Muscle layer of duodenum (tissue), 2 donors: ENCODE results near the gene TLE4.
A peak's percentile ranks its signal among the peaks of the same experiment; 100 is the strongest.

Experiments
- H3K27ac ChIP-seq: one replicate; pipeline ENCODE4 v1.7.0; 2013; ENCODE audit warnings: mild to moderate bottlenecking, low read length
- H3K27me3 ChIP-seq: one replicate; pipeline ENCODE4 v1.7.0; 2013; ENCODE audit warnings: low read depth, mild to moderate bottlenecking, control low read depth, low read length
- H3K36me3 ChIP-seq, 2 donors: one replicate each; pipeline ENCODE4 v1.7.0; 2013; ENCODE audit warnings: low read length in 2 of 2, control low read depth in 1 of 2, mild to moderate bottlenecking in 1 of 2; ENCODE audit not compliant: insufficient read depth in 2 of 2, control insufficient read depth in 1 of 2
- H3K4me1 ChIP-seq, 2 donors: one replicate each; pipeline ENCODE4 v1.7.0; 2013; ENCODE audit warnings: low read length in 2 of 2, mild to moderate bottlenecking in 2 of 2, control low read depth in 1 of 2, moderate library complexity in 1 of 2; ENCODE audit not compliant: insufficient read depth in 2 of 2, control insufficient read depth in 1 of 2
- H3K4me3 ChIP-seq, 2 donors: one replicate each; pipeline ENCODE4 v1.7.0; 2013; ENCODE audit warnings: low read length in 2 of 2, low read depth in 1 of 2, mild to moderate bottlenecking in 1 of 2
- H3K9me3 ChIP-seq, 2 donors: one replicate each; pipeline ENCODE4 v1.7.0; 2013; ENCODE audit warnings: low read length in 2 of 2, control low read depth in 1 of 2, mild to moderate bottlenecking in 1 of 2; ENCODE audit not compliant: control insufficient read depth in 1 of 2
- donor health status: healthy.

Gene TLE4

GRCh38 chr9:79573412-79573923 lies 1.7 kb downstream of the TLE4 start:
- Histone ChIP-seq H3K27ac (peak overlapping the region; percentile 85), H3K4me3 (peak overlapping the region; percentile 84 to 90), H3K36me3 (peaks cover 0 to 4% of the 10 kb centered on the region in 2 donors), H3K4me1 (peaks cover 0 to 13% of the 10 kb centered on the region in 2 donors), H3K9me3 (no peaks in the 10 kb centered on the region), H3K27me3 (no peaks in the 10 kb centered on the region)

GRCh38 chr9:79574136-79574535 lies 2.4 kb downstream of the TLE4 start:
- H3K27me3 ChIP-seq, result no peaks in the 10 kb centered on the region
- H3K4me3 ChIP-seq, result peak overlapping the region; percentile 84 to 90
- peaks cover 0 to 4% of the 10 kb centered on the region in 2 donors for H3K36me3 ChIP-seq
- no peaks in the 10 kb centered on the region for H3K9me3 ChIP-seq
- H3K4me1 ChIP-seq, result peaks cover 0 to 13% of the 10 kb centered on the region in 2 donors
- H3K27ac ChIP-seq, result peak overlapping the region; percentile 85

GRCh38 chr9:79574781-79575180 lies 3.0 kb downstream of the TLE4 start:
- peaks cover 0 to 13% of the 10 kb centered on the region in 2 donors for H3K4me1 ChIP-seq
- H3K27ac ChIP-seq, result peak overlapping the region; percentile 37
- peaks cover 0 to 4% of the 10 kb centered on the region in 2 donors for H3K36me3 ChIP-seq
- H3K4me3 ChIP-seq, result peak overlapping the region; percentile 84 to 90
- H3K27me3 ChIP-seq, result no peaks in the 10 kb centered on the region
- H3K9me3 ChIP-seq, result no peaks in the 10 kb centered on the region

GRCh38 chr9:79575547-79575946 lies 3.8 kb downstream of the TLE4 start:
- no peaks in the 10 kb centered on the region for H3K9me3 ChIP-seq
- H3K27me3 ChIP-seq, result no peaks in the 10 kb centered on the region
- peaks cover 0 to 4% of the 10 kb centered on the region in 2 donors for H3K36me3 ChIP-seq
- peaks cover 0 to 20% of the 10 kb centered on the region in 2 donors for H3K4me1 ChIP-seq
- H3K27ac ChIP-seq, result no peak overlapping the region
- peak overlapping the region in 1 of 2 donors; percentile 47 for H3K4me3 ChIP-seq

GRCh38 chr9:79577969-79578723 lies 6.4 kb downstream of the TLE4 start:
- Histone ChIP-seq H3K36me3 (no peaks in the 10 kb centered on the region), H3K27ac (no peak overlapping the region), H3K27me3 (no peaks in the 10 kb centered on the region), H3K9me3 (no peaks in the 10 kb centered on the region), H3K4me1 (peaks cover 11 to 37% of the 10 kb centered on the region in 2 donors), H3K4me3 (no peak overlapping the region)

- H3K4me3 ChIP-seq, result no peak overlapping the region
- no peaks in the 10 kb centered on the region for H3K27me3 ChIP-seq
- peaks cover 11 to 38% of the 10 kb centered on the region in 2 donors for H3K4me1 ChIP-seq
- H3K36me3 ChIP-seq, result no peaks in the 10 kb centered on the region
- no peak overlapping the region for H3K27ac ChIP-seq
- H3K9me3 ChIP-seq, result no peaks in the 10 kb centered on the region
These were observed 7.1 kb downstream of the TLE4 start for GRCh38 chr9:79578891-79579290.

GRCh38 chr9:79579624-79580023 lies 7.9 kb downstream of the TLE4 start:
- no peaks in the 10 kb centered on the region for H3K36me3 ChIP-seq
- H3K4me3 ChIP-seq, result no peak overlapping the region
- peaks cover 11 to 41% of the 10 kb centered on the region in 2 donors for H3K4me1 ChIP-seq
- no peaks in the 10 kb centered on the region for H3K9me3 ChIP-seq
- H3K27me3 ChIP-seq, result no peaks in the 10 kb centered on the region
- no peak overlapping the region for H3K27ac ChIP-seq

GRCh38 chr9:79580055-79580454 lies 8.3 kb downstream of the TLE4 start:
- H3K4me3 ChIP-seq, result no peak overlapping the region
- no peaks in the 10 kb centered on the region for H3K36me3 ChIP-seq
- no peaks in the 10 kb centered on the region for H3K9me3 ChIP-seq
- peaks cover 11 to 41% of the 10 kb centered on the region in 2 donors for H3K4me1 ChIP-seq
- no peak overlapping the region for H3K27ac ChIP-seq
- no peaks in the 10 kb centered on the region for H3K27me3 ChIP-seq

GRCh38 chr9:79581388-79581787 lies 9.6 kb downstream of the TLE4 start:
- Histone ChIP-seq H3K27me3 (no peaks in the 10 kb centered on the region), H3K9me3 (no peaks in the 10 kb centered on the region), H3K27ac (no peak overlapping the region), H3K4me1 (peaks cover 11 to 38% of the 10 kb centered on the region in 2 donors), H3K36me3 (no peaks in the 10 kb centered on the region), H3K4me3 (no peak overlapping the region)

GRCh38 chr9:79581794-79582193 lies 10.0 kb downstream of the TLE4 start:
- no peak overlapping the region for H3K27ac ChIP-seq
- no peak overlapping the region for H3K4me3 ChIP-seq

GRCh38 chr9:79583952-79584654 lies 12.3 kb downstream of the TLE4 start:
- no peak overlapping the region for H3K4me3 ChIP-seq
- H3K27ac ChIP-seq, result no peak overlapping the region
- H3K9me3 ChIP-seq, result no peaks in the 10 kb centered on the region
- H3K36me3 ChIP-seq, result no peaks in the 10 kb centered on the region
- no peaks in the 10 kb centered on the region for H3K27me3 ChIP-seq
- peaks cover 11 to 43% of the 10 kb centered on the region in 2 donors for H3K4me1 ChIP-seq

More at GRCh38 chr9:79581794-79582193, 10.0 kb downstream of the TLE4 start:
- H3K4me1 ChIP-seq, result peaks cover 11 to 38% of the 10 kb centered on the region in 2 donors
- H3K27me3 ChIP-seq, result no peaks in the 10 kb centered on the region
- H3K36me3 ChIP-seq, result no peaks in the 10 kb centered on the region
- H3K9me3 ChIP-seq, result no peaks in the 10 kb centered on the region
